GM18502 (cell line): ENCODE measurements around the gene C3orf70.

ENCODE experiments used
- ATAC-seq: cut with Tn5 transposase; IDR thresholded peaks from one replicate; pipeline ENCODE4 v1.9.1; 2021; ENCODE audit warnings: mild to moderate bottlenecking; ENCODE audit not compliant: unreplicated experiment, poor library complexity

C3orf70 gene

DNA sequence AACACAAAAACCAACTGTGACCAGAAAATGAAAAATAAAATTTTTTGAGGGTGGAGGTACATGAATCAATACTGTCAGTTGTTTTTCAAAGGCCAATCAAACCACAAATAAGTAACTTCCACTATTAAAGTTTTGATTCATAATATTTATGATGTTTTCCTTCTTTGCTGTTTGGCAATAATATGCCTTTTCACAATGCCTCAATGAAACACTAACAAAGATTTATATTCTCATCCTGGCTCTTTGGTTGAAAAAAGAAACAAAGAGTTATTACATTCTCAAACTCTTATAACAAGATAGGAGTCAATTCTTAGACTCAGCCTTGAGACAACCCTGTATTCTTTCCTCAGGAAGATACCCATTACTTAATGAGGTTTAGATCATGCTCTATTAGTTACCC, 63.1 kb downstream of the C3orf70 start:
- no peak for ATAC-seq

DNA sequence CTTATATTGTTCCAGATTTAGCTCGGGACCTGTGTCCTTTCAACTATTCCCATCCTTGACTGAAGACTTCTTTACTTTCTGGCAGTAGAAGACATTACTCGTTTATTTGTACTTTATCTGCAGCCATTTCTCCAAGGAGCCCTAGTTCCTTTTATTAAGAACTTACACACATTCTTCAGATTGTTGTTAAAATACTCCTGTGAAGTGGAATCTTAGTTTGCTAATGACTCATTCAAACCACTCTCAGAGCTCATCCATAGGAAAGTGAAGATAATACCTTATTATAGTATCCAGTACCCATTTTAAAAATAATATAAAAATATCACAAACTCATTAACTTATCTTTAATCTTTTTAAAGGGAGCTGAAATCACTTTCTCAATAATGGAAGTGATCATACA, 63.5 kb downstream of the C3orf70 start:
- no peak for ATAC-seq

DNA sequence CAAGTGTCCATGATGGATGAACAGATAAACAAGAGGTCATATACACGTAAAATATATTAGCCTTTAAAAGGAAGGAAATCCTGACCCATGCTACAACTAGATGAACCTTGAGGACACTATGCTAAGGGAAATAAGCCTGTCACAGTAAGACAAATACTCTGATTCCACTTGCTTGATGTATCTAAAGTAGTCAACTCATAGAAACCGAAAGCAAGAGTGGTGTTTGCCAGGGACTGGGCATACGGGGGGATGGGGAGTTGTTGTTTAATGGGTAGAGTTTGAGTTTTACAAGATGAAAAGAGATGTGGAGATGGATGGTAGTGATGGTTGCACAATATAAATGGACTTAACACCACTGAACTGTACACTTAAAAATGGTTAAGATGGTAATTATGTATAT, 65.4 kb downstream of the C3orf70 start:
- no peak for ATAC-seq

DNA sequence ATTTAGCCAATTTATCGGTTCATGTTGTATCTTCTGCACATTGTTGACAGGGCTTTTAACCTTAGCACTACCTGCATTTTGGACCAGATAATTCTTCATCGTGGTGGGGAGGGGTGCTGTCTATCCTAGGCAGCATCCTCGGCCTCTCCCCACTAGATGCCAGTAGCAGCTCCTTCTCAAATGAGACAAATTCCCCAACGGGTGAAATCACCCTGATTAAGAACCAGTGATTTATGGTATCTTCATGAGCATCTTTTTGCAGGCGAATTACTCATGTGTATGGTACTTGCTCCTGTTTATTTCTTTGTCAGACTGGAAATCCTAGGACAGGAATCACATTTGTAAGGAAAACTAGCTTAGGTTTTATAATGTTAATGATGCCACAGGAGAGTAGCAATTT, 68.0 kb downstream of the C3orf70 start:
- no peak for ATAC-seq

DNA sequence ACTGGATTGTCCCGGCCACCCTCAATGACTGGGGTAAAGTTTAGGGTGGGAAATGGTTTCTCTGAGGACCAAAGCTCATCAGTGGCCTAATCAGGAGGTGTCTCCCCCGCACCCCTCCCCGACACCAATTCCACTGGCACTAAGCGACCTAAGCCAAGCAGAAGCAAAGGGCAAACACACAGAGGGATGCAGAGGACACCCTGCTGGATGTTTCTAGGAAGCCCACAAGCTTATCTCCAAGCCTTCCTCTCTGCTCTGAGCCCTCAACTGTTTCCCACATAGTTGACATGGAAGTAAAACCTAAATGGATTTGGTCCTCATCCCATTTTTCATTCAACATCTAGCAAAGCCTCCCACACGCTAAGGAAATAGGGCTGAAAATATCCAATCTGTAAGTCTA, 68.5 kb downstream of the C3orf70 start:
- ATAC-seq = no peak

DNA sequence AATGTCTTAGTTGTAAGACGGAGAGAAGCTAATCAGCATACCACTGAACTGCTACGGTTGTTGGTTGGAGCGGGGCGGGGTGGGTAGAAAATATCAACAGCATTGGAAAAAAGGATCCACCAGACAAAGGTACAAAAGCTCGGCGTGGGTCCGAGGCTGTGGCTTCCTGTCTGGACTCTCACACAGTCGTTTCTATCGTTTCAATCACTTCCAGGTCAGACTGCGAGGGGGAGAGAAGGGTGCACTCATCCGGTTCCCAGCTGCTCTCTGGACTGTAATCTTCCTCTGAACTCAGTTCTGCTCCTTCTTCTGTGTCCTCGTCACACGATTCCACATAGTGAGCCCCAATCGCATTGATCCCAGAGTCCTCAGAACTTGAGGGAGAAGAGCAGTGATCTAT, 70.0 kb downstream of the C3orf70 start:
- no peak for ATAC-seq

DNA sequence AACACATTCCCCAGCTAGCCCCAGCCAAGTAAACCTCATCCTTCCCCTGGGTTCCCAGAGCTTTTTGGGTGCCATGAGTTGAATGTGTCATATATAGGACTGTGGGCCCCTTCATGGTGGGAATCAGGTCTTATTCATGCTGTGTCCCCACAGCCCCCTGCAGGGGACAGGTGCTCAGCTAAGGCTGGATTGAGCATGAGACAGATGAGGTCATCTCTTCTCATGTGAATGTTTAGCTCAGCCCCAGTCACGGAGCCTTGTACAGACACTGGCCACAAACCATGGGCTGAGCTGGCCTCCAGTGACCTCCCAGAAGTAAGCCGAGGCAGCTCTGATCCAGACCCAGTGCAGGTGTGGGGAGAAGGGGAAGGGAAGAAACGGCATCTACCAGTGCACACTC, 70.7 kb downstream of the C3orf70 start:
- ATAC-seq = no peak

DNA sequence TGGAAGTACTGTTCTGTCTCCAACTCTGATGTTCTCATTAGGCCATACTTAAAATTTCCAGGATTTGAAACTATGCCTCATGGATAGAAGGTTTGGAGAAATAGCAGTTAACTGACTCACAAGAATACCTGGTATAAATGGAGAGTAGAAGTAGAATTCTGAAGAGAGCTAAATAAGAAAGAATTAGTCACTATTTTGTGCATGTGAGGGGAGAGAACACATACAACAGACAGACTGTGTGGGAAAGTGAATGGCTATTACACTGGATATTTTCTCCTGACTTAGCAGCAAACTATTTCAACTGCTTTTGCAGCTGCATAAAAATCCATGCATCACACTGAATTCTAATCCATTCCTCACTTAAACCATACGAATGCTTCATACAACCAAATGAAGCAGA, 71.3 kb downstream of the C3orf70 start:
- ATAC-seq = no peak

DNA sequence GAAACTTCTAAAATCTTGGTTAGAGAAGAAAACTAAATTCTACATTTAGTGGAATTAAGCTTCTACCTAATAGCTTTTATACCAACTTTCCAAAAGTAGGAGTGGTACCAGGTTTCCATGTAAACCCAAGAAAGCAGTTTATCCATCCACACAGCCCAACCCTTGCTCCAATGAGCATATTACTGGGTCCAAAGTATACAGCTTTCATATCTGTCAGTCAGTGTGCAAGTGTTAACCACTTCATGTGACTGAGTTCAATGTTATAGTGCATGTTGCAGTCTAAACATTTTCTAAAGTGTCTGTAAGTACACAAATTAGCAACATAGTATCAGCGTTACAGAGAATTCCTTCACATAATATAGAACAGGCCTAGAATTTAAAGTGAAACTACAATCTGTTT, 73.2 kb downstream of the C3orf70 start:
- ATAC-seq = no peak

DNA sequence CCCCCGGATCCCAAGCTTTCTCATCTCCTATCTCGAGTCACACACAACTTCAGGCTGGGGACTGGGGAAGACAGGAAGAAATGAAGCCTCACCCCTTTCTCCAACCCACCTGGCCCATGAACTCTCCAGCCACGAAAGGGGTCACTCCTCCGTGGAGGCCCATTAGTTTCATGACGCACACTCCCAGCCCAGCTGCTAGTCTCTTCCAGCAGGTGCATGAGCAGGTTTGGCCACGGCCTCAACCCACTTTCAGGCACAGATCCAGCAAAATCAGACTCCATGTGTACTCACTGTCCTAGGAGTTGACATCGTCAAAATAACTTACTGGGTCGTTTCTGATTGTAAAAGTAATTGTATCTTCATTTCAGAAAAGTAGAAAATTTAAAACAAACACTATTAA, 76.6 kb downstream of the C3orf70 start:
- no peak for ATAC-seq

DNA sequence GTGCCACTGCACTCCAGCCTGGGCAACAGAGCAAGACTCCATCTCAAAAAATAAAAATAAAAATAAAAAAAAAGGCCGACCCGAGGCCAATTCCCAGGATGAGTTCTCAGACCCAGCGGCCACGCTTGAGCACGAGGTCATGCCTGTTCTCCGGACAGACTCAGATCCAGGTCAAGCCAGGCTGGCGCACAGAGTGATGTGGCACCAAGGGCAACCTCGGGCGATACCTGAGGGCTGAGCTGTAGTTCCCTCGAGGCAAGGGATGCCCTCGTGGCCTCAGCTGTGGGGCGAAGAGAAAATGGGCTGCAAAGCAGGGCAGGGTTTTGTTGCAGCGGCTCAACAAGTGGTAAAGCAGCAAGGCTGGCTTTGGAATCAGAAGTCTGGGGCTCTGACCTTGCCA, 77.3 kb downstream of the C3orf70 start:
- no peak for ATAC-seq

DNA sequence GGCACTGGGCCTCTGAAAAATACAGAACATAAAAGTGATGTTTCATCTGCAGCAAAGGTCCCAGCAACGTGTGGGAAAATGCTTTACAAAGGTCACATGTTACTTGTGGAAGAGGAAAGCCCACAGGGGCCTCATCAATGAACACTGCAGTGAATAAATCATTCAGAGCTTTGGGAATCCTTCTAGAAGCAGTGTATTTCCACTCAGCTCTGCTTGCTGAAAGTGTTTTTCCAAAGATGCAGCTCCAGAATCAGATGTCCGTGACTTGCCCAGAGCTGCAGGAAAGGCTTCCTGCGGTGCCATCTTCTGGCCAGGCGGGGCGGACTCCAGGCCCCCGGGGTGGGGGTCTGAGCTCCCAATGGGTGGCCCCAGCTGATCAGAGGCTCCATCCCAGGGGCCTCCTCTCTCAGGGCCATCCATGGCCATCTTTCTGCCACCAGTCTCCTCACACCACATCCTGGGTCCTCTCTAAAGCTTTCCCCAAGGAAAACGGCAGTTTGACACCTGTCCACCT, 81.5 kb downstream of the C3orf70 start:
- ATAC-seq = no peak

DNA sequence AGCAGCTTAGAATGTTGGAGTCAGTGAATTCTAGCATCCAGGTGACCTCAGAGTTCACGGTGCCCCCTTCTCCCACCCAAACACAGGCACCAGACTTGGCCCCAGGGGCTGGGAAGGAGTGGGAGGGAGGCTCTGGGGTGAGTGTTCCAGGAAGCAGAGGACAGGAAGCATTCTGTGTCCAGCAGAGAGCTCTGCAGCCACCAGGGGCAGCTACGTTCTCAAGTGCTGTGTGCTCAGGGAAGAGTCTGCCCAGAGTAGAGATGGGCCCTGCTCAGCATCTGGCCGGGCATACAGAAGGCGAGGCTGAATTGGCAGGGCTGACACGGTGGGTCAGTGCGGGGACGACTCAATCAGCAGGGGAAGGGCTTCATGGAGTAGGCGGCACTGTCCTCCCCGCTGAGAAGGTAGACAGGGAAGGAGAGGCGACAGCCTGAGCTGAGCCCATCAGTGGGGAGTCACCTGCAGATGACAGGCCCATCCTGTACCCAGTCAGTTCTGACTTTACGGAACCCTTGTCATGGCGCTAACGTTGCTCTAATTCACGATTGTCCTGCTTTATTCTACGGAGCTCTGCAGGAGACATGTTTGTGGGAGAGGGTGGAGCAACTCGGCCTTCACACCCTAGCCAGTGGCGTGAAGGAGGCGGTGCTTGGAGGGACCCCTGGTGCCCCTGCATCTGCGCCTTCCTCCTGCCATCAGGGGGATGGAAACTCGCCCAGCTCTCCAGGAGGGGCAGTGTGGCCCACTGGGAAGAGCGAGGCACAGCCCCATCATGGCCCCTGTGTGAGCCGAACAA, 82.2 kb downstream of the C3orf70 start:
- ATAC-seq = no peak

DNA sequence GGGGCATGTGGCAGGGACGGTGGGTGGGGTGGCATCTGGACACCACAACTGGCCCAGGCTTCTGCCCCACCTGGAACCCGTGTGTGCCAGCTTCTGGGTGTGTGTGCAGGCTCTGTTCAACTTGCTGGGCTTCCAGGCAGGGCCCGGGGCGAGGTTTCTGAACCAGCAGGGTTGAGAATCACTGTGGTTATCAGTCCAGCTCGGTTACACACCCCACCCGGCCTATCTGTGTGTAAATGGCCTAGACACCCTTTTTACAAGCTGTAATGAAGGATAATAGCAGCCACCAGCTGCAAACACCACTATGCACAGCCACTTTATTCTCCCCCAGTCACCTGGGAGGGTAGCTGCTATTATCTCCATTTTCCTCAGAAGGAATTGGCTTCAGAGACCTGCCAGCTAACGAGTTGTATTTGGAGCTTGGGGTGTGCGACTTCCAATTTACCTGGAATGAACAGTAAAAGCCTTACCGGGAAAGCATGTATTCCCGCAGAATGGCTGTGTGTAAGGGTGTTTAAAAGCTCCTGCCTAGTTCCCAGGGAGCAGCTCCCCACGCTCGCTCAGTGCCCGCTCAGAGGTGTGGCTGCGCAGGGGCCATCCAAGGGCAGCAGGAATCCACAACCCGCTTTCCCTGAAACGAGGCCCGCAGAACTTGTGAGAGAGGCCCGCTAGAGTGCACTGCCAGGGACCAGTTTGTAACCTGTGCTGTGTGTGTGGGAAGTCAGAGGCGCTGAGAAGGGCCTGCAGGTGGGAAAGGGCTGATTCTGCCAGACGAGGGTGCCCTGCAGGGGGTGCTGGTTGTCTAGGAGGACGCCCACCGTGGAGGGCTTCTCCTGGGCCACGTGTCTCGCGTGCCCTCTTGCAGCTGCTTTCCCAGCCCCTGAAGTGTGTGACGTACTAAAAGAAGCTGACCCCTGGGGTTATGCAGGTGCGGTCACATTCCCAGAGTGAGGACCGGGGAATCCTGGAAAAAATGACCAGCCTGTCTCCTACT, 83.5 kb downstream of the C3orf70 start:
- ATAC-seq = no peak

DNA sequence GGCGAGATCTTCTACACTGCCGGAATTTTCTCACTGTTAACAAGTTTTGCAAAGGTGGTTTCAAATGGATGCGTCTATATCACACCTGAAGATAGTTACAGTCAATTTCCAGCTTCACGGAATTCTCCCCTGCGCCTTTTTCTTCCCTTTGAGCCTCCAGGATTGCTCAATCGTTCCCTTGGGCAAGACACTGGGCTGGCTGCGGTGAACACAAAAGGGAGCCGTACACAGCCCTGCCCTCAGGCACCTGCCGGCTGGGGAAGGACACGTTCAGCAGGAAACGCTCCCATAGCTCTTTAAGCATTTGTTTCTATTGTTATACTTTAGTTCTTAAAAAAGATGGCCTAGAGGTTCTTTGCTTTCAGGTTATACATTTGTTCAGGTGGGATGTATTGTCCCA, 85.7 kb downstream of the C3orf70 start:
- ATAC-seq = no peak

DNA sequence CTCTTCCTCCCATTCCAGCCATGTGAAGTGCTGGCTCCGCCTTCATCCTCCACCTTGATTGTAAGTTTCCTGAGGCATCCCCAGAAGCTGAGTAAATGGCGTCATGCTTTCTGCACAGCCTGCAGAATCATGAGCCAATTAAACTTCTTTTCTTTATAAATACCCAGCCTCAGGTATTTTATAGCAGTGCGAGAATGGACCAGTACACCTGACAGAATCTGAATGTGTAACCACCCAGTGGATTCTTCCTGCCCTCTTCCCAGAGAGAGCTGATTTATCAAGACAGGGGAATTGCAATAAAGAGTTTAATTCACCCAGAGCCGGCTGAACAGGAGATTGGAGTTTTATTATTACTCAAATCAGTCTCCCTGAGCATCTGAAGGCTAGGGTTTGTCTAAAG, 86.6 kb downstream of the C3orf70 start:
- no peak for ATAC-seq

DNA sequence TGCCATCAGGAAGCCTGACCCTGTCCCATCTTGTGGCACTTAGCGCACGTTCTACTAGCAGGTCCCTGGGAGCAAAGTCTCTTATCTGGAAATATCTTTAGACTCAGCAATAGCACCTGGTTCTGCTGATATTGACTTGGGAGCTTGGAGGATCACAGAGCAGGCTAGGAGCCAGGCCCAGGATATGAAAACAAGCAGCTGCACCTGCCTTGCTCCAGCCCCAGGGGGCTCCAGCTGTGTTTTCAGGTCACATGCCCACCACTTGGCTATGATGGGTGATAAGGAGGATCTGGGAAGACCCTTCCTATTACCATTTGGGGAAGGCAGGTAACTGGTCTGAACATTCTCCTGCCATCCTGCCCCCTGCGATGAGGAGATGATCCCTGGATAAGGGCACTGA, 87.8 kb downstream of the C3orf70 start:
- ATAC-seq = no peak

DNA sequence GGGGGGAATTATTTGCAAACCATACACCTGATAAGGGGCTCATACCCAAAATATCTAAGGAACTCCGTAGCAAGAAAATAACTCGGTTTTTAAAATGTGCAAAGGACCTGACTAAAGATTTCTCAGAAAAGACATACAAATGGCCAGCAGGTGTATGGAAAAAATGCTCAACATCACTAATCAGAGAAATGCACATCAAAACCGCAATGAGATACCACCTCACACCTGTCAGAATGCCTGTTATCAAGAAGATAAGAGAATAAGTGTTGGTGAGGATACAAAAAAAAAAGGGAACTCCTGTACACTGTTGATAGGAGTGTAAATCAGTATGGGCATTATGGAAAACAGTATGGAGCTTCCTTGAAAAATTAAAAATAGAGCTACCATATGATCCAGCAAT, 89.4 kb downstream of the C3orf70 start:
- no peak for ATAC-seq

DNA sequence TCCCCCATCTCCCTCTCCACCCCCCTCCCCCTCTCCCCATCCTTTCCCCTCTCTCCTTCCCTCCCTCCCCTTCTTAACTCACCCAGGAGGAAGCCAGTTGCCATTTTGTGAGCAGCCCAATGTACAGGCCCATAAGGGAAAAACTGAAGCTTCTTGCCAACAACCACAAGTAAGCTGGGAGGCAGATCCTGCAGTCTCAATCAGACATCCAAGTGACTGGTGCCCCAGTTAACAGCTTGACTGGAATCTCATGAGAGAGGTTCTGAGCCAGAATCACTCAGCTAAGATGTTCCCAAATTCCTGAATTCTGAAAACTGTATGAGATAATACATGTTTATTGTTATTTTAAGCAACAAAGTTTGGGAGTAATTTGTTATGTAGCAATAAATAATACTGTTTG, 90.7 kb downstream of the C3orf70 start:
- ATAC-seq = no peak

DNA sequence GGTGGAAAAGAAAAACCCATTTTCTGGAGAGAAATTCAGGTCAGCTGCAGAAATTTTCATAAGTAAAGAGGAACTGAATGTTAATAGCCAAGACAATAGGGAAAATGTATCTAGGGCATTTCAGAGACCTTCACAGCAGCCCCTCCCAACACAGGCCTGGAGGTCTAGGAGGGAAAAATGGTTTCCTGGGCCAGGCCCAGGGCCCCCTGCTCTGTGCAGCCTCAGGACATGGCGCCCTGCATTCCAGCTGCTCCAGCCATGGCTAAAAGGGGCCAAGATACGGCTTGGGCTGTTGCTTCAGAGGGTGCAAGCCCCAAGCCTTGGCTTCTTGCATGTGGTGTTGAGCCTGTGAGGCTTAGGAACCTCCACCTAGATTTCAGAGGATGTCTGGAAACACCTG, 92.2 kb downstream of the C3orf70 start:
- ATAC-seq = no peak

DNA sequence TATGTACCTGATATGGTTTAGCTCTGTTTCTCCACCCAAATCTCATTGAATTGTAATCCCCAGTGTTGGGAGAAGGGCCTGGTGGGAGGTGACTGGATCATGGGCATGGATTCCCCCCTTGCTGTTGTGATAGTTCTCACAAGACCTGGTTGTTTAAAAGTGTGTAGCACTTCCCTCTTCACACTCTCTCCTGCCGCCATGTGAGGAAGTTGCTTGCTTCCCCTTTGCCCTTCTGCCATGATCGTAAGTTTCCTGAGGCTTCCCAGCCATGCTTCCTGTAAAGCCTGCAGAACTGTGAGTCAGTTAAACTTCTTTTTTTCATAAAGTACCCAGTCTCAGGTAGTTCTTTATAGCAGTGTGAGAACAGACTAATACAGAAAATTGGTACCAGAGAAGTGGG, 93.1 kb downstream of the C3orf70 start:
- no peak for ATAC-seq
